GM23248 (cell line): ENCODE measurements around the gene TRAK2. TPM values are rescaled to one million over a fixed set of nuclear protein-coding genes. Genes with fewer than 3 reads are reported as not detected.
A peak's percentile ranks its signal among the peaks of the same experiment; 100 is the strongest.

ENCODE experiments used
- DNase-seq: peaks from one replicate; pipeline ENCODE4 v3.0.0-alpha.2; 2015
- H2AFZ ChIP-seq: fragments of 200-600 bp; sonication (generic); 2 replicates; pipeline ENCODE4 v1.6.1; 2016; ENCODE audit warnings: antibody characterized with exemption
- H3F3A ChIP-seq: fragments of 200-600 bp; sonication (generic); 2 replicates; pipeline ENCODE4 v1.6.1; 2016; ENCODE audit warnings: mild to moderate bottlenecking, antibody characterized with exemption, mixed run types; ENCODE audit not compliant: insufficient read depth
- H3K27ac ChIP-seq: fragments of 200-600 bp; sonication (generic); 2 replicates; pipeline ENCODE4 v1.5.1; 2016; ENCODE audit warnings: mild to moderate bottlenecking
- H3K27me3 ChIP-seq: fragments of 200-600 bp; sonication (generic); replicated peaks from 2 replicates; pipeline ENCODE4 v1.6.1; 2016; ENCODE audit warnings: mild to moderate bottlenecking; ENCODE audit not compliant: insufficient read depth
- H3K36me3 ChIP-seq: fragments of 200-600 bp; sonication (generic); 2 replicates; pipeline ENCODE4 v1.6.1; 2016; ENCODE audit warnings: low read depth, mild to moderate bottlenecking
- H3K4me1 ChIP-seq: fragments of 200-600 bp; sonication (generic); 2 replicates; pipeline ENCODE4 v1.6.1; 2016; ENCODE audit warnings: mild to moderate bottlenecking; ENCODE audit not compliant: insufficient read depth
- H3K4me2 ChIP-seq: fragments of 200-600 bp; sonication (generic); one replicate; pipeline ENCODE4 v1.6.1; 2016; ENCODE audit warnings: mild to moderate bottlenecking; ENCODE audit not compliant: unreplicated experiment
- H3K4me3 ChIP-seq: fragments of 200-600 bp; sonication (generic); 2 replicates; pipeline ENCODE4 v1.5.1; 2016; ENCODE audit warnings: mild to moderate bottlenecking
- H3K79me2 ChIP-seq: fragments of 200-600 bp; sonication (generic); 2 replicates; pipeline ENCODE4 v1.6.1; 2016; ENCODE audit warnings: mild to moderate bottlenecking; ENCODE audit not compliant: insufficient read depth
- H3K9ac ChIP-seq: fragments of 200-600 bp; sonication (generic); 2 replicates; pipeline ENCODE4 v1.6.1; 2016; ENCODE audit warnings: mild to moderate bottlenecking
- H3K9me2 ChIP-seq: fragments of 200-600 bp; sonication (generic); 2 replicates; pipeline ENCODE4 v1.6.1; 2016; ENCODE audit warnings: mixed run types, mild to moderate bottlenecking, moderate library complexity; ENCODE audit not compliant: insufficient read depth
- H3K9me3 ChIP-seq: fragments of 200-600 bp; sonication (generic); one replicate; pipeline ENCODE4 v1.6.1; 2017; ENCODE audit warnings: low read depth
- H4K20me1 ChIP-seq: fragments of 200-600 bp; sonication (generic); 2 replicates; pipeline ENCODE4 v1.6.0; 2016; ENCODE audit not compliant: insufficient read depth
- EZH2 ChIP-seq: fragments of 200-600 bp; sonication (generic); IDR thresholded peaks from 2 replicates; pipeline ENCODE4 v1.6.1; 2018; ENCODE audit warnings: antibody characterized with exemption, mild to moderate bottlenecking; ENCODE audit not compliant: insufficient read depth, poor library complexity, severe bottlenecking
- EZH2phosphoT487 ChIP-seq: fragments of 200-600 bp; sonication (generic); IDR thresholded peaks from 2 replicates; pipeline ENCODE4 v1.6.1; 2018; ENCODE audit warnings: antibody characterized with exemption, moderate library complexity, mild to moderate bottlenecking, low read depth; ENCODE audit not compliant: insufficient read depth
- WGBS, 2 experiments: methylation state at CpG; one replicate each; pipeline ENCODE4 v1.1.6; 2015 to 2017; ENCODE audit warnings: low lambda C conversion rate in 2 of 2, low coverage in 1 of 2; ENCODE audit errors: missing lambda C conversion rate in 2 of 2; 5-methylcytosine and 5-hydroxymethylcytosine counted together
- in situ Hi-C: fragments of 300-500 bp; cut with MboI; formaldehyde crosslinking; loops from 2 replicates; pipeline ENCODE4 v1.15.0; 2020
- polyA plus RNA-seq: library from polyadenylated mRNA; unstranded; fragments of >200 nt; fragmentation: Nextera tagmentation; extraction: Ambion mirVana; gene quantifications from 2 replicates; pipeline ENCODE4 v1.2.1, GENCODE V29; 2016
- total RNA-seq: library from RNA; depleted of rRNA; stranded (reverse); fragments of >200 nt; shearing (Covaris generic); gene quantifications from 2 replicates; pipeline ENCODE4 v1.2.3, GENCODE V29; 2014

The TRAK2 gene
- total and polyA plus RNA-seq, 2 experiments from 2014 or later = 21.4 to 32.5 TPM

DNA sequence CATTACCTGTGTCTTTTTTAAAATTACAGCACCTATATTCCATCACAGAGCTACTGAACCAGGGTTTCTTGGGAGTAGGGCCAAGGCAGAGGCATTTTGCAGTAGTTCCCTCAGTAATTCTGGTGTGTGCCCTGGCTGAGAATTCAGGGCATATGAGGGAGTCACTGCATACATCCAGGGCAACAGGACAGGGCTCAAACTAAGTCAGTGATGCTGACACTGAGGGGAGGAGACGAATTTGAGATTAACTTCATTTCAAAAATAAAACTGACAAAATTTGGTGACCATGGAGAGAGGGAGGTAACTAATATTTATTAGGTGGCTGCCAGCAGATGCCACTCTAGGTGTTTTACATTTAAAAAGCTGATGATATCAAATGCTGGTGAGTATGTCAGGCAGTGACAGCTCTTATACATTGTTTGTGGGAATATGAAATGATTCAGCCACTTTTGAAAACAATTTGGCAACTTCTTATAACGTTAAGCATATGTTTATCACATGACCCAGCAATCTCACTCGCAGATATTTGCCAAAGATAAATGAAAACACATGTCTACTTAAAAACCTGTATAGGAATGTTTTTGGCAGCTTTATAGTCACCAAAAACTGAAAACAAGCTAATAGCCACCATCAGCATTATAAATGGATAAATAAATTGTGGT is 20.6 kb upstream of the TRAK2 start:
- H3K9me3 ChIP-seq = no peaks in the 10 kb centered on the region
- H3K27ac ChIP-seq = peak overlapping the region; percentile 15; the same call in 1 of the 2 replicates
- no peak overlapping the region for H2AFZ ChIP-seq
- H3K79me2 ChIP-seq = no peaks in the 10 kb centered on the region
- peaks cover 25% of the 10 kb centered on the region for H3K36me3 ChIP-seq
- in situ Hi-C loops = no loop called here
- peak; percentile 65 for DNase-seq
- peaks cover 26% of the 10 kb centered on the region for H3K4me1 ChIP-seq
- H4K20me1 ChIP-seq = no peaks in the 10 kb centered on the region
- H3K4me2 ChIP-seq = no peak overlapping the region
- TF ChIP-seq EZH2 = no peak
- no peak for TF ChIP-seq EZH2phosphoT487
- no peaks in the 10 kb centered on the region for H3K9me2 ChIP-seq
- H3K4me3 ChIP-seq = no peak overlapping the region
- H3F3A ChIP-seq = peaks cover 25% of the 10 kb centered on the region
- 24 to 30% methylated on average over 3 of the region's 3 CpGs for WGBS, 2 experiments
- no peaks in the 10 kb centered on the region for H3K27me3 ChIP-seq
- no peak overlapping the region for H3K9ac ChIP-seq

DNA sequence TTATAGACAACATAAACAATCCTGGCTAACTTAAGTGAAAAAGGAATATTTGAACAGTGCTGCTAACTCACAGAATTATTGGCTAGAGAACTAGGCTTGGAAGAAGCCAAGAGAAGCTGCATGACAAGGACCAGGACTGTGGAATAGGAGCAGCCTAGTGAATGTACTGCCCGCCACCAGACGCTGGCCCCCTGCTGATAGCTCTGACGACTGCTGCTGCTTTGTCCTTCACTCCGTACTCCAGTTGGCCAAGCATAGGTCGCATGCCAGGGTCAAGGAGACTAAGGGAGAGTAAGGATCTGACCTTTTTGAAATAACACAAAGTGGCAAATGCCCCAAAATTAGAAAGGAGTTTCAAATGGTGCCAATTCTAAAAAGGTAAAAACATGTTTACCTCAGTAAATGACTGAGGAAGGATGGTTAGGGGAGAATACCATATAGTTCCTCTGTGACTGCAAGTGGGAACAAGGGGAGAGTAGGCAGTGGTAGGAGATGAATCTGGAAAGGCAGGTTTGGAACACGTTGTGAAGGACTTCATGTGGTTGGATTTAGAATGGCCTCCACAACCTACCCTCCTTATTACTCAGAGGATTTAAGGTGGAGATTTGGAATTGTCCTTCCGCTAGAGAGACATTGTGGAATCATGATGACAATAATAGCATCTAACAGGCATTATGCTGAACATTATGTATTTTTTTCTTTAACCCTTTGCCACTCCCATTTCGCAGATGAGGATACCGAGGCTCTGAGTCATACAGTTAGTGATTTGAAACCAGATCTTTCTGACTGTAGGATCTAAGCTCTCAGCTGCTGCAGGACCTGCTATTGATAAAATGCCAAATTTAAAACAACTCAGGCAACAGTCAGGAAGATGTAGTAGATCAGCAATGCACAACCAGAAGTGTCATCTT is 19.8 kb upstream of the TRAK2 start:
- H3K4me2 ChIP-seq = no peak overlapping the region
- no peaks in the 10 kb centered on the region for H3K79me2 ChIP-seq
- H3K4me3 ChIP-seq = no peak overlapping the region
- peak; percentile 12 for DNase-seq
- H4K20me1 ChIP-seq = no peaks in the 10 kb centered on the region
- H3K9ac ChIP-seq = no peak overlapping the region
- 84 to 86% methylated on average over 9 of the region's 9 CpGs for WGBS, 2 experiments
- no peaks in the 10 kb centered on the region for H3K9me2 ChIP-seq
- H3K36me3 ChIP-seq = peaks cover 25% of the 10 kb centered on the region
- peaks cover 34% of the 10 kb centered on the region for H3K4me1 ChIP-seq
- H2AFZ ChIP-seq = no peak overlapping the region
- no peaks in the 10 kb centered on the region for H3K9me3 ChIP-seq
- peaks cover 31% of the 10 kb centered on the region for H3F3A ChIP-seq
- no peak overlapping the region for H3K27ac ChIP-seq
- no peaks in the 10 kb centered on the region for H3K27me3 ChIP-seq
- in situ Hi-C loops = no loop called here
- TF ChIP-seq EZH2 (no peak), EZH2phosphoT487 (no peak)

DNA sequence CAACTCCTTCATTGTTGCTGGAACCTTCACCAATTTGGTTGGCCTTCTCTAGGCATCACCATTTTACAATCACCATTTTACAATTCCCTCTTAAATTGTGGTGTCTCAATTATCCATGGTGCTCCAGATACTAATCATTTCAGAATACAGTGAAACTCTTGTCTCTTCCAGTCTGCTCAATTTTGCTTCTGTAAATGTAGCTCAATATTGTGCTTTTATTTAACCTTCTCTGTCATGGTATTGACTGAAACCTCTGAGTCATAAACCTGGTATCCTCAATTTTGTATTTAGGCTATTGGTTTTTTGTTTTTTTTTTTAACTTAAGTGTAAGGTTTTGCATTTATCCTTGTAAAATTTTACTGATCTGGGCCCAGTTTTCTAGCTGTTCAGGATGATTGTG is 16.4 kb upstream of the TRAK2 start:
- Histone ChIP-seq H3F3A (peaks cover 34% of the 10 kb centered on the region), H3K27ac (no peak overlapping the region), H3K36me3 (0 out of 2 replicates have a peak, but pooled peaks cover 8% of the 10 kb centered on the region), H2AFZ (no peak overlapping the region), H3K9me2 (no peaks in the 10 kb centered on the region), H3K4me1 (peaks cover 40% of the 10 kb centered on the region), H4K20me1 (no peaks in the 10 kb centered on the region), H3K9ac (no peak overlapping the region), H3K4me3 (no peak overlapping the region), H3K79me2 (no peaks in the 10 kb centered on the region), H3K9me3 (no peaks in the 10 kb centered on the region), H3K27me3 (no peaks in the 10 kb centered on the region), H3K4me2 (no peak overlapping the region)
- no peak for TF ChIP-seq EZH2phosphoT487
- TF ChIP-seq EZH2 = no peak
- peak; percentile 19 for DNase-seq
- in situ Hi-C loops = no loop called here

DNA sequence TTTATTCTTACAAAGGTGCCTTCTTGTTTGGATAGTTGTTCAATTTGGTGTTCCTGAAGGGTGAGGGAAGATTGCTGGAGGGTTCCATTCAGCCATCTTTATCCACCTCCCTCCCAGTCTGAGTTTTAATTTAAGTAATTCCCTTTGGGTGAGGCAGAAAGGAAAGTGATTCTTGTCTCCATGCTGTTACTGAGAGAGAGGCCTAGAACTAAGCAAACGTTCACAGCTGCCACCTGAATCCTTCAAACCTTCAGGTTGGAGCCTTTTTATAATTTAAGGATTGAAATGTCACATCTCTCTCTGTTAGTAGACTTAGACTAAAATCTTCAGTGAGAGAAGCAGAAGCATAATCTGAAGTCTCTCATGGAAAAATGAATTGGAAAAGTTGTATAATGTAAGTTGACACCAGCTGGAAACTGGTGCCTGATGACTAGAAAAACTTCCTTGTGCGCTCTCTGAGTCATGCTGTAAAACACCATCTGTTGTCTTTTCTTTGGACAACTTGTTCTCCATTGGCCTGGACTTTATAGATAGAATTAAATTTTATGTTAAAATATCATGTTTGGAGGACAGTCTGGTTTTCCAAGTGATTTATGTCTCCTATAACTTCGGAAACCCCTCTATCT is 14.9 kb upstream of the TRAK2 start:
- no peaks in the 10 kb centered on the region for H3K9me3 ChIP-seq
- H2AFZ ChIP-seq = no peak overlapping the region
- WGBS, 2 experiments = 8 to 9% methylated on average over 3 of the region's 3 CpGs
- H3F3A ChIP-seq = peaks cover 21% of the 10 kb centered on the region
- H3K4me2 ChIP-seq = peak overlapping the region; percentile 46
- H3K9ac ChIP-seq = 0 out of 2 replicates have a peak overlapping the region, but pooled peaks have one; percentile 0
- no peaks in the 10 kb centered on the region for H3K79me2 ChIP-seq
- no peaks in the 10 kb centered on the region for H3K9me2 ChIP-seq
- H3K27me3 ChIP-seq = no peaks in the 10 kb centered on the region
- H3K4me1 ChIP-seq = peaks cover 25% of the 10 kb centered on the region
- TF ChIP-seq EZH2phosphoT487 (no peak), EZH2 (no peak)
- H3K4me3 ChIP-seq = no peak overlapping the region
- H4K20me1 ChIP-seq = no peaks in the 10 kb centered on the region
- in situ Hi-C loops = no loop called here
- peak; percentile 89 for DNase-seq
- peak overlapping the region; percentile 34 for H3K27ac ChIP-seq
- peaks cover 20% of the 10 kb centered on the region for H3K36me3 ChIP-seq
